ENCODE results near the gene PKD2. TPM values are rescaled to one million over a fixed set of nuclear protein-coding genes. Genes with fewer than 3 reads are reported as not detected.
A peak's percentile ranks its signal among the peaks of the same experiment; 100 is the strongest.
"Not testable (repeated sequence)": the region's sequence is repeated elsewhere in the genome, so short reads cannot be mapped to it uniquely, and the experiment has no call there.

PKD2 gene
- total and polyA plus RNA-seq, 12 donors = 19.2 to 74.1 (median 38.9) TPM

- no peak for TF ChIP-seq CTCF (IDR thresholded peaks at IDR 0.05)
- TF ChIP-seq POLR2A (IDR thresholded peaks at IDR 0.05) = no peak
- no peaks in the 10 kb centered on the region for H3K36me3 ChIP-seq (replicated peaks in 1 of 2)
- DNase-seq = peak in 6 of 7 donors; percentile 22 to 71 (median 43)
- peak overlapping the region in 1 of 5 donors; percentile 41 for H3K27ac ChIP-seq
- H3K4me3 ChIP-seq = no peak overlapping the region
- H3K27me3 ChIP-seq = no peaks in the 10 kb centered on the region
- intact Hi-C loops (cut with DNase I) = no loop called here
- no peaks in the 10 kb centered on the region for H3K9me3 ChIP-seq (replicated peaks in 1 of 3)
- 32 to 55% (median 47%) methylated on average over 2 of the region's 2 CpGs for WGBS, 4 donors
- peaks cover 8 to 12% of the 10 kb centered on the region in 2 donors for H3K4me1 ChIP-seq (replicated peaks in 1 of 2)
Observed at GRCh38 chr4:88107406-88108107, 100.1 kb downstream of the PKD2 start.

- Histone ChIP-seq H3K27ac (peak overlapping the region in 1 of 5 donors; percentile 41), H3K4me1 (replicated peaks in 1 of 2) (peaks cover 8 to 12% of the 10 kb centered on the region in 2 donors)
- H3K9me3 ChIP-seq (replicated peaks in 1 of 3); H3K36me3 ChIP-seq (replicated peaks in 1 of 2); H3K27me3 ChIP-seq; DNase-seq; intact Hi-C loops (cut with DNase I); H3K4me3 ChIP-seq: not testable (repeated sequence)
- 89 to 96% (median 90%) methylated on average over 7 of the region's 7 CpGs for WGBS, 4 donors
Observed at GRCh38 chr4:88108108-88108465, 100.7 kb downstream of the PKD2 start.

GRCh38 chr4:88108747-88109122 lies 101.3 kb downstream of the PKD2 start:
- no peak for TF ChIP-seq POLR2A (IDR thresholded peaks at IDR 0.05)
- TF ChIP-seq CTCF (IDR thresholded peaks at IDR 0.05) = no peak
- H3K4me3 ChIP-seq = no peak overlapping the region
- H3K27ac ChIP-seq = no peak overlapping the region
- H3K36me3 ChIP-seq (replicated peaks in 1 of 2) = no peaks in the 10 kb centered on the region
- H3K27me3 ChIP-seq = no peaks in the 10 kb centered on the region
- H3K9me3 ChIP-seq (replicated peaks in 1 of 3) = no peaks in the 10 kb centered on the region
- WGBS, 4 donors = 97 to 98% (median 97%) methylated on average over 5 of the region's 5 CpGs
- intact Hi-C loops (cut with DNase I) = no loop called here
- DNase-seq = no peak
- H3K4me1 ChIP-seq (replicated peaks in 1 of 2) = peaks cover 8 to 12% of the 10 kb centered on the region in 2 donors

GRCh38 chr4:88109123-88109881 lies 101.9 kb downstream of the PKD2 start:
- Histone ChIP-seq H3K36me3 (replicated peaks in 1 of 2) (no peaks in the 10 kb centered on the region), H3K4me3 (no peak overlapping the region), H3K4me1 (replicated peaks in 1 of 2) (peaks cover 8 to 12% of the 10 kb centered on the region in 2 donors), H3K27me3 (no peaks in the 10 kb centered on the region), H3K9me3 (replicated peaks in 1 of 3) (no peaks in the 10 kb centered on the region), H3K27ac (no peak overlapping the region)
- TF ChIP-seq CTCF (IDR thresholded peaks at IDR 0.05) (no peak), POLR2A (IDR thresholded peaks at IDR 0.05) (no peak)
- 83 to 94% (median 88%) methylated on average over 5 of the region's 5 CpGs for WGBS, 4 donors
- DNase-seq = no peak
- intact Hi-C loops (cut with DNase I) = no loop called here

All from adrenal gland (tissue), 12 donors.